ENCODE results near the gene ZNF641.
"Not testable (repeated sequence)": the region's sequence is repeated elsewhere in the genome, so short reads cannot be mapped to it uniquely, and the experiment has no call there.

ZNF641 gene

GRCh38 chr12:48336061-48336460, 14.7 kb downstream of the ZNF641 start:
- DNase-seq (ENCODE audit: low read depth in 4 of 4, low spot score in 1 of 4) = no peak

GRCh38 chr12:48334808-48335207, 15.9 kb downstream of the ZNF641 start:
- peak in 1 of 4 experiments; percentile 20 for DNase-seq (ENCODE audit: low read depth in 4 of 4, low spot score in 1 of 4)

- DNase-seq (ENCODE audit: low read depth in 4 of 4, low spot score in 1 of 4) = not testable (repeated sequence)
These were observed 17.0 kb downstream of the ZNF641 start for GRCh38 chr12:48333680-48334079.

- no peak for DNase-seq (ENCODE audit: low read depth in 4 of 4, low spot score in 1 of 4)
These were observed 19.3 kb downstream of the ZNF641 start for GRCh38 chr12:48331399-48331798.

- no peak for DNase-seq (ENCODE audit: low read depth in 4 of 4, low spot score in 1 of 4)
These were observed 21.4 kb downstream of the ZNF641 start for GRCh38 chr12:48329199-48329939.

GRCh38 chr12:48316491-48316890, 34.2 kb downstream of the ZNF641 start:
- no peak for DNase-seq (ENCODE audit: low read depth in 4 of 4, low spot score in 1 of 4)

DNA sequence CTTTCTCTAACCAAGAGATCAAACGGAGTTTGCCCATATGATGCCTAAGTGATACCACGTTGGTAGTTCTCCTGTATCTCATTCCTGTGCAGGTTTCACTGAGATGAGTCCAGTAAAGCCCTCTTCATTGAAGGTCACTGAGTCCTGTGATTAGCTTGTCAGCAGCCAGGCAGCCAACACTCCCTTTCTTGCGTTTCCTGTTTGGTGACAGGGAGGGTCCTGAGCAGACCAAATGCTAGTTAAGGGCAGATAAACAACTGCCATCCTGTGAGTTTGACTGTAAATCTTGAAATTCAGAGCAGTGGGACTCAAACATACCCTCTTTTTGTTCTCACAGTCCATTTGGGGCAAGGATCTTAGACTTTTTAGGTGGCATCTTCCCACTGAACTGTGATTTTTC, 39.4 kb downstream of the ZNF641 start:
- DNase-seq (ENCODE audit: low read depth in 4 of 4, low spot score in 1 of 4) = no peak

DNA sequence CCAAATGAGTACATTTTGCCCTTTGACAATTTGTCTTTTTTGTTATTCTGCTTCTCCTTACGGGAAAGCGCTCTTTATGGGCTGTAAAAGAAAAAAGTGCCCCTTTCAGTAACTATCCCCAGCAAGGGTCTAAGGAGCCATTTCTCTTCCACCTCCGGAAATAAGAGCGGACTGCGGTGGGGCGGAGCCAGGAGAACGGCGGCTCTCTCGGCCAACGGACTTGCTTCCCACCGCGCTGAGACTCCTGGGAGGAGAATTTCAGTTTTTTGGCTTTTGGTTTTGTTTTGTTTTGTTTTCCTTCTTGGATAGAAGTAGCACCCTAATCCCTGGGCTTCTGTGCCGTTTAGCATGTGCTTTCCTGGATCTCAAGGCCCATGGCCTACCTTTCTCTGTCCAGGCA, 43.5 kb downstream of the ZNF641 start:
- DNase-seq (ENCODE audit: low read depth in 4 of 4, low spot score in 1 of 4) = no peak

DNA sequence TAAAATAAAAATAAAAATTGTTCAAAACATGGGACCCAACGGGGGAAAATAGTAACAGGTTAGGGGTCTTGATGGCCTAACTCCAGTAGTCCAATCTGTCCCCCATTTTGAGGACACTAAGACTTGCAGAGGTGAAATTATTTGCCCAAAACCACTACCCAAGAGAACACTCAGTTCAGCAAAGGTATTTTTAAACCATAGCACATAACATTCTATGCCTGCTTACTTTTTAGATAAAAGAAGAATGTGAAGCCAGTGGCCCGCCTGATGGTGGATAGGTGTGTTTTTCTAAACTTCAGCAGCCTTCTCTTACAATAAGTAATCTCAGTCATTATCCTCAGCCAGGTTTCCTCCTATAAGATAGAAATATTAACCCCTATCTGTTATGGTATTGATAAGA, 45.5 kb downstream of the ZNF641 start:
- no peak for DNase-seq (ENCODE audit: low read depth in 4 of 4, low spot score in 1 of 4)

- DNase-seq (ENCODE audit: low read depth in 4 of 4, low spot score in 1 of 4) = no peak
These were observed 48.4 kb downstream of the ZNF641 start for GRCh38 chr12:48302161-48302911.

- DNase-seq (ENCODE audit: low read depth in 4 of 4, low spot score in 1 of 4) = no peak
These were observed 49.9 kb downstream of the ZNF641 start for GRCh38 chr12:48300774-48301173.

GRCh38 chr12:48296586-48297282, 54.0 kb downstream of the ZNF641 start:
- peak in 3 of 4 experiments; percentile 19 to 40 (median 35) for DNase-seq (ENCODE audit: low read depth in 4 of 4, low spot score in 1 of 4)

- DNase-seq (ENCODE audit: low read depth in 4 of 4, low spot score in 1 of 4) = no peak
These were observed 58.7 kb downstream of the ZNF641 start for GRCh38 chr12:48292040-48292439.

DNA sequence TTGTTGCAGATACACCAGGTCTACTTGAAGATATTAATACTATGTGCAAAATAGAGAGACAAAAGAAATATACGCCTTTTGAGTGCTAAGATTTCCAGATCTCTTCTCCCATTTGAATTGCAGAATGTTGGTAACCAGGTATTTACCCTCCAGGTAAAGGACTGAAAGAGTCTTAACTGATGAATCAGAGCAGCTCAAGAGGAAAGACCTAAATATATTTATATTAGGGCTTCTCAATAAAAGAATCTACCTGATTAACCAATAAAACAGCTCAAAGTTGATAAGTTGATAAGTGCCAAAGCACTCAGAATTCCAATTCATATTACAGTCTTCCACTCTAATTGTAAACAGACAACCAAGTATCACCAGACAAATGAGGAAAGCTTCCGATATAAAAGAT, 59.2 kb downstream of the ZNF641 start:
- no peak for DNase-seq (ENCODE audit: low read depth in 4 of 4, low spot score in 1 of 4)

DNA sequence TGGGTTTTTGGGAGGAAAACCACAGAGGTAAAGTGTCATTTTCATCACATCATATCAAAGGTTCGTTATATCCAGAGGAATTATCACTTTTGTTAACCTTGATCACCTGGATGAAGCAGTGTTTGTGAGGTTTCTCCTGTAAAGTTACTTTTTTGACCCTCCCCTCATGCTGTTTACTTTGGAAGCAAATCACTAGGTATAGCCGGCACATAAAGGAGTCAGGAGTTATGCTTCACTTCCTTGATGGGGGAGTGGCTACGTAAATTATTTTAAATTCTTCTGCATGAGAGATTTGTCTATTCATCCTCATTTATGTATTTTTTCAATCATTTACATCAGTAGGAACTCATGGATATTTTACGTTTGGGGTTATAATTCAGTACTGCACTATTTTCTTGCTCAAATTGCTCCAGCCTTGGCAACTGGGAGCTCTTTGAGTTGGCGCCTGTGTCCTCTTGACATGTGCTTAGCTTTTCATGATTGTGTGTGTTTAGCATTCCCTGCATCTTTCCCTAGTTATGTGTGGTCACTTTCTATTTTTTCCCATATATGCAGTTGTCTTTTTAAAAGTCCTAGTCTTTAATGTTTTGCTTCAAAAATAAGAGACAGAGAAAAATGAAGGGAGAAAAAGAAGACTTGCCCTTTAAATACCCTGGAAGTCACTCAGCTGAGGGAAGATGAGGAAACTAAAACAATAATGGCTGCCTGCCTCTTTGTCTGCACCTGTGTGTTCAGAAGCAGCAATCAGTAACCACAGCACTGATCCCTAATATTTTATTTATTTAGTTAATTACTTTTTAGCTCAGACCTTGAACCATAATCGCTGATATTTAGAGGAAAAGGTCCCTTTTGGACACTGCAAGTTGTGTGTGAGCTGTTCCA, 62.1 kb downstream of the ZNF641 start:
- DNase-seq (ENCODE audit: low read depth in 4 of 4, low spot score in 1 of 4) = no peak
